ENCODE data around the gene CBL.

DNA sequence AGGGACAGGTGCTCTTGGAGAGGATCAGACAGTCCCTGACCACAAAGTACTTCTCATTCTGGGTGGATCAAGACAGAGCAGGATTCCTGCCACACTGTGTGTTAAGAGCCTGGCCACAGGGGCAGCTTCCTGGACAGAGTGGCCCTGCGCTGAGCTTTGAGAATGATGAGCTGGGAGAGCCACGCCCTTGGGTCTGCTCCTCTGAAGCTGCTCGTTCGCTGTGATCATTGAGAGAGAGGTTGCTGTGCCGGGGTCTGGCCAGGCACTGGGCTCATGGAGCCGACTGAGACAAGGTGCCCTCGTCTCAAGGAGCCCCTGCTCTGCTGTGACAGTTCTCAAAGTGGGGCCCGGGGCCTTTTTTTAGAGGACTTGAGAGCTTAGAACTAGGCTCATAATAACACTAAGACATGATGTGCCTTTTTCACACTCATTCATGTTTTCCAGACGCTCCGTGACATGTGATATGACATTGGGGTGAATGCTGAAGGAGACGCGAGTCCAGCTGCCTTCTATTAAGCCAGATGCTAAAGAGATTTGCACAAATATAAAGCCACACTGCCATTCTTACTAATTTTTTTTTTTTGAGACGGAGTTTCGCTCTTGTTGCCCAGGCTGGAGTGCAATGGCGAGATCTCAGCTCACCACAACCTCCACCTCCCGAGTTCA lies 141.9 kb downstream of the CBL start:
- no peak for TF ChIP-seq CTCF (IDR thresholded peaks at IDR 0.05)
- TF ChIP-seq ZFX (IDR thresholded peaks at IDR 0.05; ENCODE audit: borderline replicate concordance), result no peak
